Measurements from ENCODE around the gene MBD4. TPM values are rescaled to one million over a fixed set of nuclear protein-coding genes. Genes with fewer than 3 reads are reported as not detected.
"Not testable (repeated sequence)": the region's sequence is repeated elsewhere in the genome, so short reads cannot be mapped to it uniquely, and the experiment has no call there.

Gene MBD4
- total RNA-seq, 2 experiments from 2014 or later: 46.1 to 48.2 TPM

DNA sequence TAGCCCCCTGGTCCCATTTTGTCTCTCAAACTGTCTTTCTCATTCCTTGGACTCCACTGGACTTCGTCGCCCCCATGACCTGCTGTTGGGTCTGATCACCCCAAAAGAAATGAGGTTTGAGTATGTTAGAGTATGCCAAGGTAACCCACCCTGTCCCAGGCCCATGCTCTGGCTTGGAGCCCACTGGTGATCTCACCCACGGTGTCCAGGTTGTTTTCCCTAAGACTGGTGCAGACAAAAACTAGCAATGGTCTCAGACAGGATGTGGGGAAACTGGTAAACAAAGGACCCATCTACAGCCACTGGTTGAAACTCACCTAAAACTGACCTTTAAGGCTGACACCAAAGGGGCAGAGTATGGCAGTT lies 50.2 kb downstream of the MBD4 start:
- ChIA-PET CTCF (no interaction called here), POLR2A (no interaction called here)

- POLR2A ChIA-PET, CTCF ChIA-PET: not testable (repeated sequence)
Measured at GRCh38 chr3:129388791-129389571, 50.8 kb downstream of the MBD4 start.

DNA sequence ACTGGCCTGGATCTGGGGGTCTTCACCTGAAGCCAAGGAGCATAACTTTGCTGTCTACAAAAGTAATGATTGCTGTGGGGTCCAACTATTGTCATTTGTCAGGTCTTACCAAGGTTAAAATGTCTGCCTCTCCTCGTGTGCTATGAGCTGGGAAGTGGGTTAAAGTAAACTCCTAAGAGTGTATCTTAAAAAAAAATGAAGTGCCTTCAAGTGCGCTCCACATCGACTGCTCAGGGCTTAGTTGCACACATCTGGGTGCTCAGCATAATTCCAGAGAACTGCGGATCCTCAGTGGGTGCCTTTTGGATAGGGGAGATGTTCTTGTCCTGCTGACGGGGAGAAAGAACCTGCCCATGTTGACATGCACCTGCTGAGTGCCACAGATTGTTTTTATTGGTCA lies 52.3 kb downstream of the MBD4 start:
- ChIA-PET POLR2A (no interaction called here), CTCF (interaction anchor here (1.1 kb wide), 1 partner anchor 257 kb away, joined by 4 read pairs; no protein-coding TSS in a partner anchor)

DNA sequence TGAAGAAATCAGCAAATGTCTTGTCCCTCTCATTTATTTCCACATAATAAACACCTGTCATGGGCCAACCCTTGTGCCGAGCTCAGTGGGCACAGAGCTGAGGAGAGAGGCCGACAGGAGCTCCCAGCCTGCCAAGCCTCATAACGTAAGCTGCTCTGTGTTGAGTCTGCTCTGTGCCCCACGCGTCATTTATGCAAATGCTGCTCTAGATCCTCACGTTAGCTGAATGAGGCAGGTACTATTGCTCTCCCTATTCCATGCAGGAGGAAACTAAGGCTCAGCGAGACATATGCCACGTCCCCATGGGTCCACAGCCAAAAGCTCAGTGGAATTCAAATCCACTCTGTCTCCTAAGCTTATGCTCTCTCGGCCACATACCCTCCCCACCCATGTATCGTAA lies 52.8 kb downstream of the MBD4 start:
- POLR2A ChIA-PET: no interaction called here

GRCh38 chr3:129385507-129385906 lies 54.2 kb downstream of the MBD4 start:
- CTCF ChIA-PET: interaction anchor here (1.6 kb wide), 1 partner anchor 14 kb away, joined by 4 read pairs; no protein-coding TSS in a partner anchor
- POLR2A ChIA-PET: not testable (repeated sequence)

More for the DNA sequence above, 52.8 kb downstream of the MBD4 start:
- CTCF ChIA-PET: interaction anchor here (1.1 kb wide), 1 partner anchor 257 kb away, joined by 4 read pairs; no protein-coding TSS in a partner anchor

GRCh38 chr3:129384594-129385323 lies 55.0 kb downstream of the MBD4 start:
- ChIA-PET CTCF (interaction anchor here (1.6 kb wide), 1 partner anchor 15 kb away, joined by 4 read pairs; no protein-coding TSS in a partner anchor), POLR2A (no interaction called here)

GRCh38 chr3:129384103-129384502 lies 55.6 kb downstream of the MBD4 start:
- POLR2A ChIA-PET: not testable (repeated sequence)
- CTCF ChIA-PET: interaction anchor here (1.1 to 1.6 kb wide), 3 partner anchors 16 to 446 kb away, joined by 3 to 4 read pairs (median 4); no protein-coding TSS in a partner anchor

GRCh38 chr3:129383292-129383860 lies 56.4 kb downstream of the MBD4 start:
- POLR2A ChIA-PET: no interaction called here
- CTCF ChIA-PET: interaction anchor here (0.6 to 1.4 kb wide), 9 partner anchors 12 to 550 kb away, joined by 3 to 6 read pairs (median 4); no protein-coding TSS in a partner anchor

- CTCF ChIA-PET: interaction anchor here (1.3 kb wide), 1 partner anchor 412 kb away, joined by 4 read pairs; no protein-coding TSS in a partner anchor
- POLR2A ChIA-PET: no interaction called here
Measured at GRCh38 chr3:129382366-129382765, 57.4 kb downstream of the MBD4 start.

Other genes with a start within 250 kb of the MBD4 start
- gene COPG1, start 190.3 kb downstream of the MBD4 start, total RNA-seq: 100 to 1,000 TPM; 137 to 139 TPM
- 10 to 100 TPM; 59.5 TPM for gene HMCES, start 161.1 kb downstream of the MBD4 start, total RNA-seq
- under 1 TPM; 0.67 to 0.71 TPM for gene EFCAB12, start 11.3 kb downstream of the MBD4 start, total RNA-seq
- gene IFT122, start 276 bp upstream of the MBD4 start, total RNA-seq: 10 to 100 TPM; 16.5 to 19.2 TPM
- not detected for gene RHO, start 88.7 kb upstream of the MBD4 start, total RNA-seq
- gene H1-8, start 103.2 kb upstream of the MBD4 start, total RNA-seq: not detected
- gene PLXND1, start 166.7 kb upstream of the MBD4 start, total RNA-seq: 1 to 10 TPM; 7.6 to 7.7 TPM

Data from activated CD8-positive, alpha-beta memory T cell treated with anti-CD3 and anti-CD28 coated beads for 36 hours (primary cell).